ENCODE data around the gene TTLL5. TPM values are rescaled to one million over a fixed set of nuclear protein-coding genes. Genes with fewer than 3 reads are reported as not detected.

Gene TTLL5
- total RNA-seq, 4 donors from 2014 or later, result 14.2 to 27.1 (median 21.2) TPM

GRCh38 chr14:75996488-75996887 lies 335.4 kb downstream of the TTLL5 start:
- 73 to 82% methylated on average over 1 of the region's 1 CpG for WGBS, 2 donors
- Histone ChIP-seq H3K27ac (peak overlapping the region; percentile 53 to 86 (median 77)), H3K36me3 (peaks cover 0 to 93% (median 0%) of the 10 kb centered on the region in 3 donors), H3K9me3 (no peaks in the 10 kb centered on the region), H3K4me3 (no peak overlapping the region), H3K27me3 (no peaks in the 10 kb centered on the region), H3K4me1 (peaks cover 0 to 15% (median 0%) of the 10 kb centered on the region in 3 donors)
- intact Hi-C loops (cut with DNase I), result no loop called here
- DNase-seq, result no peak
- TF ChIP-seq CTCF (IDR thresholded peaks at IDR 0.05), result no peak
- no peak for TF ChIP-seq POLR2A (IDR thresholded peaks at IDR 0.05)

GRCh38 chr14:75999511-76000190 lies 338.6 kb downstream of the TTLL5 start:
- DNase-seq, result no peak
- Histone ChIP-seq H3K27ac (peak overlapping the region in 3 of 4 donors; percentile 25 to 52 (median 51)), H3K36me3 (peaks cover 0 to 94% (median 4%) of the 10 kb centered on the region in 3 donors), H3K4me3 (no peak overlapping the region), H3K4me1 (peaks cover 0 to 12% (median 0%) of the 10 kb centered on the region in 3 donors), H3K27me3 (no peaks in the 10 kb centered on the region), H3K9me3 (peaks cover 0 to 5% (median 0%) of the 10 kb centered on the region in 3 donors)
- no peak for TF ChIP-seq CTCF (IDR thresholded peaks at IDR 0.05)
- no peak for TF ChIP-seq POLR2A (IDR thresholded peaks at IDR 0.05)
- intact Hi-C loops (cut with DNase I), result no loop called here
- 81 to 86% methylated on average over 6 of the region's 6 CpGs for WGBS, 2 donors

- DNase-seq, result no peak
- H3K4me3 ChIP-seq, result no peak overlapping the region
- TF ChIP-seq CTCF (IDR thresholded peaks at IDR 0.05), result no peak
- TF ChIP-seq POLR2A (IDR thresholded peaks at IDR 0.05), result no peak
- WGBS, 2 donors, result 87 to 88% methylated on average over 1 of the region's 1 CpG
- peaks cover 7 to 96% (median 9%) of the 10 kb centered on the region in 3 donors for H3K36me3 ChIP-seq
- H3K4me1 ChIP-seq, result no peaks in the 10 kb centered on the region
- intact Hi-C loops (cut with DNase I), result no loop called here
- no peak overlapping the region for H3K27ac ChIP-seq
- peaks cover 0 to 5% (median 0%) of the 10 kb centered on the region in 3 donors for H3K9me3 ChIP-seq
- no peaks in the 10 kb centered on the region for H3K27me3 ChIP-seq
Measured at GRCh38 chr14:76002383-76002782, 341.3 kb downstream of the TTLL5 start.

Other genes starting within 250 kb of the TTLL5 start
- gene JDP2, start 233.2 kb upstream of the TTLL5 start, total RNA-seq, result 10 to 100 TPM; 20.9 to 41.8 (median 36.9) TPM
- gene BATF, start 138.8 kb upstream of the TTLL5 start, total RNA-seq, result 10 to 100 TPM in 1 of 4 donors, 1 to 10 TPM in 3; 1.7 to 14.5 (median 6.8) TPM
- gene FLVCR2, start 82.6 kb upstream of the TTLL5 start, total RNA-seq, result 1 to 10 TPM; 1.1 to 7.6 (median 3.8) TPM
- gene ERG28, start 370 bp upstream of the TTLL5 start, total RNA-seq, result 10 to 100 TPM; 14.5 to 23.2 (median 19.4) TPM